Measurements from ENCODE around the gene PPP2R1B.

DNA sequence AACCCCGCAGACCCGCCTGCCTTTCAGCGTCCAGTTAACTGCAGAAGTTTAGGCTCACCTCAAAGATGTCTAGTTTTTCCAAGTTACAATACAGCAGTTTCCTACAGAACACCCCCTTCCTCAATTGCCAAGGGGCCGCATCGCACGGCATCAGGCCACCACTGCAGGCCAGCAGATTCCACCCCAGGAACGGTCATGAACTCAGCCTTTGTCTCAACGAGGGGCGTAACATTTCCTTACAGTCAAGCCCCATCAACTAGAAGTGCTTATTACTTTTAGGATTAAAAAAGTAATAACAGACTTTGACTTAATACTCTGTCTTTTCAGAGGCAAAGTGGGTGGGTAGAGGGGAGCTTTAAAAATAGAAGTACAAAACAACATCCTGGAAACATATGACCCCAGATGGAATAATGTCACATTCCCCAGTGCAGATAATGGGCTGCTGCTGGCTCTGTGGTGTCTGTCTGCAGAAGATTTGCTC lies 36.3 kb downstream of the PPP2R1B start:
- TF ChIP-seq POLR2A (IDR thresholded peaks at IDR 0.05) = no peak
- TF ChIP-seq, protein P1, sequence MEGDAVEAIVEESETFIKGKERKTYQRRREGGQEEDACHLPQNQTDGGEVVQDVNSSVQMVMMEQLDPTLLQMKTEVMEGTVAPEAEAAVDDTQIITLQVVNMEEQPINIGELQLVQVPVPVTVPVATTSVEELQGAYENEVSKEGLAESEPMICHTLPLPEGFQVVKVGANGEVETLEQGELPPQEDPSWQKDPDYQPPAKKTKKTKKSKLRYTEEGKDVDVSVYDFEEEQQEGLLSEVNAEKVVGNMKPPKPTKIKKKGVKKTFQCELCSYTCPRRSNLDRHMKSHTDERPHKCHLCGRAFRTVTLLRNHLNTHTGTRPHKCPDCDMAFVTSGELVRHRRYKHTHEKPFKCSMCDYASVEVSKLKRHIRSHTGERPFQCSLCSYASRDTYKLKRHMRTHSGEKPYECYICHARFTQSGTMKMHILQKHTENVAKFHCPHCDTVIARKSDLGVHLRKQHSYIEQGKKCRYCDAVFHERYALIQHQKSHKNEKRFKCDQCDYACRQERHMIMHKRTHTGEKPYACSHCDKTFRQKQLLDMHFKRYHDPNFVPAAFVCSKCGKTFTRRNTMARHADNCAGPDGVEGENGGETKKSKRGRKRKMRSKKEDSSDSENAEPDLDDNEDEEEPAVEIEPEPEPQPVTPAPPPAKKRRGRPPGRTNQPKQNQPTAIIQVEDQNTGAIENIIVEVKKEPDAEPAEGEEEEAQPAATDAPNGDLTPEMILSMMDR (IDR thresholded peaks at IDR 0.05) = no peak
